DND-41 (cell line): ENCODE measurements around the gene SNTG2.

Experiments used
- CTCF ChIP-seq: IDR thresholded peaks from 2 replicates; pipeline ENCODE4 v1.5.1; 2012; ENCODE audit warnings: borderline replicate concordance, low read length, moderate library complexity, mild to moderate bottlenecking; ENCODE audit not compliant: poor library complexity, severe bottlenecking; ENCODE audit errors: extremely low read depth
- EZH2 ChIP-seq: IDR thresholded peaks from 3 replicates; pipeline ENCODE4 v1.6.1; 2012; ENCODE audit warnings: borderline replicate concordance, low read depth, mild to moderate bottlenecking, moderate library complexity, low read length, inconsistent platforms; ENCODE audit not compliant: severe bottlenecking

GRCh38 chr2:1183300-1183699 lies 232.7 kb downstream of the SNTG2 start:
- TF ChIP-seq CTCF (no peak), EZH2 (no peak)
